Anterior cingulate cortex (tissue), 58 donors: ENCODE data around the gene P4HA2.

Experiments
- DNase-seq, 58 donors: peaks; one replicate each; lab custom pipeline; 2025; lab: John Stamatoyannopoulos, UW

The P4HA2 gene

GRCh38 chr5:132265336-132266030 is 37.8 kb upstream of the P4HA2 start:
- peak in 2 of 58 donors; percentile 19 to 33 for DNase-seq

- DNase-seq, result no peak
These were observed 37.1 kb upstream of the P4HA2 start for GRCh38 chr5:132264546-132265335.

GRCh38 chr5:132263548-132264261 is 36.1 kb upstream of the P4HA2 start:
- peak in 2 of 58 donors; percentile 31 for DNase-seq

- no peak for DNase-seq
These were observed 35.4 kb upstream of the P4HA2 start for GRCh38 chr5:132262882-132263547.

GRCh38 chr5:132261881-132262845 is 34.5 kb upstream of the P4HA2 start:
- DNase-seq, result no peak

- DNase-seq, result peak in 39 of 58 donors; percentile 19 to 80 (median 44)
These were observed 33.3 kb upstream of the P4HA2 start for GRCh38 chr5:132260714-132261551.

- peak in 12 of 58 donors; percentile 20 to 57 (median 34) for DNase-seq
These were observed 32.4 kb upstream of the P4HA2 start for GRCh38 chr5:132260051-132260450.

- peak in 36 of 58 donors; percentile 23 to 68 (median 41) for DNase-seq
These were observed 31.6 kb upstream of the P4HA2 start for GRCh38 chr5:132259069-132259851.

GRCh38 chr5:132258102-132259068 is 30.7 kb upstream of the P4HA2 start:
- DNase-seq, result no peak

GRCh38 chr5:132257131-132258101 is 29.8 kb upstream of the P4HA2 start, which contains the start of gene PDLIM4:
PDLIM4 (plus strand) TSS chr5:132257696; CDS start chr5:132257735, 39 bp downstream.
- peak in 1 of 58 donors; percentile 36 for DNase-seq

GRCh38 chr5:132256783-132257130 is 29.1 kb upstream of the P4HA2 start:
- no peak for DNase-seq

- DNase-seq, result no peak
These were observed 28.6 kb upstream of the P4HA2 start for GRCh38 chr5:132256086-132256782.

- no peak for DNase-seq
These were observed 26.8 kb upstream of the P4HA2 start for GRCh38 chr5:132254321-132254977.
